ENCODE measurements around the gene ATP10B.

The ATP10B gene

GRCh38 chr5:160668356-160668755, 183.7 kb downstream of the ATP10B start:
- no peaks in the 10 kb centered on the region for H3K27me3 ChIP-seq
- no peak overlapping the region for H3K27ac ChIP-seq
- no peaks in the 10 kb centered on the region for H3K36me3 ChIP-seq
- H3K4me1 ChIP-seq (ENCODE audit: control insufficient read depth in 1 of 2, insufficient read depth in 1 of 2, low read depth in 1 of 2, low read length in 1 of 2) = no peaks in the 10 kb centered on the region
- H3K4me3 ChIP-seq (ENCODE audit: low read depth in 1 of 2, low read length in 1 of 2) = no peak overlapping the region
- no peaks in the 10 kb centered on the region for H3K9me3 ChIP-seq
- no peak for TF ChIP-seq CTCF (IDR thresholded peaks at IDR 0.05)

- Histone ChIP-seq H3K9me3 (no peaks in the 10 kb centered on the region), H3K27ac (no peak overlapping the region), H3K36me3 (no peaks in the 10 kb centered on the region), H3K4me1 (ENCODE audit: control insufficient read depth in 1 of 2, insufficient read depth in 1 of 2, low read depth in 1 of 2, low read length in 1 of 2) (no peaks in the 10 kb centered on the region), H3K27me3 (no peaks in the 10 kb centered on the region), H3K4me3 (ENCODE audit: low read depth in 1 of 2, low read length in 1 of 2) (no peak overlapping the region)
- no peak for TF ChIP-seq CTCF (IDR thresholded peaks at IDR 0.05)
Measured at GRCh38 chr5:160667160-160667559, 184.9 kb downstream of the ATP10B start.

GRCh38 chr5:160665460-160665859, 186.6 kb downstream of the ATP10B start:
- no peak overlapping the region for H3K4me3 ChIP-seq (ENCODE audit: low read depth in 1 of 2, low read length in 1 of 2)
- H3K27me3 ChIP-seq = no peaks in the 10 kb centered on the region
- H3K27ac ChIP-seq = no peak overlapping the region
- no peak for TF ChIP-seq CTCF (IDR thresholded peaks at IDR 0.05)
- H3K9me3 ChIP-seq = no peaks in the 10 kb centered on the region
- no peaks in the 10 kb centered on the region for H3K4me1 ChIP-seq (ENCODE audit: control insufficient read depth in 1 of 2, insufficient read depth in 1 of 2, low read depth in 1 of 2, low read length in 1 of 2)
- H3K36me3 ChIP-seq = no peaks in the 10 kb centered on the region

GRCh38 chr5:160660132-160660531, 191.9 kb downstream of the ATP10B start:
- H3K27ac ChIP-seq = no peak overlapping the region
- no peaks in the 10 kb centered on the region for H3K4me1 ChIP-seq (ENCODE audit: control insufficient read depth in 1 of 2, insufficient read depth in 1 of 2, low read depth in 1 of 2, low read length in 1 of 2)
- no peaks in the 10 kb centered on the region for H3K27me3 ChIP-seq
- no peaks in the 10 kb centered on the region for H3K9me3 ChIP-seq
- H3K36me3 ChIP-seq = no peaks in the 10 kb centered on the region
- TF ChIP-seq CTCF (IDR thresholded peaks at IDR 0.05) = no peak
- H3K4me3 ChIP-seq (ENCODE audit: low read depth in 1 of 2, low read length in 1 of 2) = no peak overlapping the region

- H3K9me3 ChIP-seq = no peaks in the 10 kb centered on the region
- H3K4me1 ChIP-seq (ENCODE audit: control insufficient read depth in 1 of 2, insufficient read depth in 1 of 2, low read depth in 1 of 2, low read length in 1 of 2) = no peaks in the 10 kb centered on the region
- H3K4me3 ChIP-seq (ENCODE audit: low read depth in 1 of 2, low read length in 1 of 2) = no peak overlapping the region
- TF ChIP-seq CTCF (IDR thresholded peaks at IDR 0.05) = no peak
- H3K27me3 ChIP-seq = no peaks in the 10 kb centered on the region
- no peak overlapping the region for H3K27ac ChIP-seq
- no peaks in the 10 kb centered on the region for H3K36me3 ChIP-seq
Measured at GRCh38 chr5:160657622-160658458, 194.2 kb downstream of the ATP10B start.

All from neutrophil (primary cell).